HG03097 (cell line): ENCODE results near the gene SCFD2.
"Not testable (repeated sequence)": the region's sequence is repeated elsewhere in the genome, so short reads cannot be mapped to it uniquely, and the experiment has no call there.

ENCODE experiments used
- ATAC-seq: cut with Tn5 transposase; IDR thresholded peaks from one replicate; pipeline ENCODE4 v1.9.1; 2021; ENCODE audit not compliant: unreplicated experiment, low FRiP score

Gene SCFD2

GRCh38 chr4:53267026-53267425, 98.8 kb downstream of the SCFD2 start:
- ATAC-seq, result no peak

GRCh38 chr4:53255986-53256385, 109.9 kb downstream of the SCFD2 start:
- ATAC-seq, result not testable (repeated sequence)

- ATAC-seq, result no peak
Measured at GRCh38 chr4:53240573-53240972, 125.3 kb downstream of the SCFD2 start.

DNA sequence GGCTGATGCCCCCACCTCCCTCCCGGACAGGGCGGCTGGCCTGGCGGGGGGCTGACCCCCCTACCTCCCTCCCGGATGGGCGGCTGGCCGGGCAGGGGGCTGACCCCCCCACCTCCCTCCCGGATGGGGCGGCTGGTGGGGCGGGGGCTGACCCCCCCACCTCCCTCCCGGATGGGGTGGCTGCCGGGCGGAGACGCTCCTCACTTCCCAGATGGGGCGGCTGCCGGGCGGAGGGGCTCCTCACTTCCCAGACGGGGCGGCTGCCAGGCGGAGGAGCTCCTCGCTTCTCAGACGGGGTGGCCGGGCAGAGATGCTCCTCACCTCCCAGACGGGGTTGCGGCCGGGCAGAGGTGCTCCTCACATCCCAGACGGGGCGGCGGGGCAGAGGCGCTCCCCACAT, 127.5 kb downstream of the SCFD2 start:
- ATAC-seq, result not testable (repeated sequence)

GRCh38 chr4:53237811-53238210, 128.1 kb downstream of the SCFD2 start:
- not testable (repeated sequence) for ATAC-seq

DNA sequence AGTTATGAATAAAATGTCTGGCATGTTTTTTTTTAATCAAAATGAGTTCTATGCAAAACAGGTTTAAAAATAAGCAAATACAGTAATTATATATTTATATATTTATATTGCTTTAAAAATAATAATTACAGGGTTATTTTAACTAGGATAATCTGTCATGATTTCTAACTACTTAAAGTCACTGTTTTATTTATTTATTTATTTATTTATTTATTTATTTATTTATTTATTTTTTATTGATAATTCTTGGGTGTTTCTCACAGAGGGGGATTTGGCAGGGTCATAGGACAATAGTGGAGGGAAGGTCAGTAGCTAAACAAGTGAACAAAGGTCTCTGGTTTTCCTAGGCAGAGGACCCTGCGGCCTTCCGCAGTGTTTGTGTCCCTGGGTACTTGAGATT, 129.2 kb downstream of the SCFD2 start:
- not testable (repeated sequence) for ATAC-seq

DNA sequence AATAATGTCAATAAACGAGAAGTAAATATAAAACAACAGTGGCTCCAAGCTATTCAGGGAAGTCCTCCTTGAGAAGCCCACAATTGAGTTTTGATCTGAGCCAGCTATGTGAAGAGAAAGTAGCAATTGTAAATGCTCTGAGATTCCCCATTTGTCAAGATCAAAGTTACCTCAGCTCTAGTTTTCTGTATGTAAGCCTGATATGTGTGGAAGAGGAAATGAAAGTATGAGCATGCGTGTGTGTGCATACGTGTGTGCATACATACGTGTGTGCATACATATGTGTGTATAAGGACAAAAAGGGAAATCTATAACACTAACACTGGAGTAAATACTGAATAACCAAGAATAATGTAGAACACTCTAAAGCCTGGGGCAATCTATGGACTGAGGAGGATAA, 130.3 kb downstream of the SCFD2 start:
- ATAC-seq, result no peak

DNA sequence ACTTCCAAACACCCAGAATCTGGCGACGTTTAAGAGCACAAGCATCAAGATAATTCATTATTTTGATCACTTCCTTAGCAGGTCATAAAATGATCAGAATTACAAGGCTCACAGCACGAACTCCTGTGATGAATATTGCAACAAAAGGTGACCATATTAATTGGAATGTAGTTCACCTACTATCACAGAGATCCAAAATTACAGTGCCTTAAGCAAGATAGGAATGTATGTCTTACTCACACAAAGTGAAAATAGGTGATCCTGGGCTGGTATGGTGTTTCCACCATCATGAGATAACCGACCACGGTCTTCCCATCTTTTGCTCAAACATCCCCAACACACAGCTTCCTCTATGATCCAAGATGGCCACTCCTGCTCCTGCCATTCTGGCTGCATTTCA, 131.2 kb downstream of the SCFD2 start:
- ATAC-seq, result no peak

GRCh38 chr4:53234111-53234510, 131.8 kb downstream of the SCFD2 start:
- ATAC-seq, result no peak

- ATAC-seq, result no peak
Measured at GRCh38 chr4:53233114-53233795, 132.6 kb downstream of the SCFD2 start.

DNA sequence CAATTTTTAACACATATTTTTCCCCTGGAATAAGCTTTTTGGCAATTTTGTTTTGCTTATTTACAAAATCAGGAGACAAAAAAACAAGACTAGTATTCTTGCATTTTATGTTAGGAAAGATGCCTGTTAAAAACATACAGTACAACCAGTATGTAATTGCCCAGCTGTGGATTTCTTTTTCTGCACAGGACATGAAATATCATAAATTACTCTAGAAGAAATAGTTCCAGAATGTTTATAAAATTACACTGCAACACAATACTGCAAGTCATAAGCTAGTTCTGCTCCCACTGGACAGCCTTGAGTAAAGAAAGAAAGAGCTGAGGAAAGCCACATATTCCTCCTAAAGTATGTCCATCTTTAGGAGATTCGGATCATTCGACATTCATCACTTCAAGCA, 133.5 kb downstream of the SCFD2 start:
- no peak for ATAC-seq

- ATAC-seq, result no peak
Measured at GRCh38 chr4:53228036-53228435, 137.8 kb downstream of the SCFD2 start.

DNA sequence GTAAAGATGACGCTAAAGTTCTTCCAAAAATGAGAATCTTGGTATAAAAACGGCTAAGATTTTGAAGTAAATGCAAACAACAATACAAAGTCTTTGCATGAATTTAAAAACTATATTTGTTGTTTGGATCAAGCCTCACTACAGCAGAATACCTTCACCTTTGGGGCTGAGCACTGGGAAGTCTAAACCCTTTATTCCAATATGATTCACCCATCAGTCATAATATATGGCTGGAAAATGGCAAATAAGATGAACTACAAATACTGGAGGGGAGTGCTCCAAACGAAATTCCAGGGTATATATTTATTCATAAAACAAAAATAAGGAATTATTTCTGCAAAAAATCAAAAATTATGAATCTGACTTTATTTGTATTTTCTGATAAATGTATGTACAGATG, 138.4 kb downstream of the SCFD2 start:
- ATAC-seq, result no peak

DNA sequence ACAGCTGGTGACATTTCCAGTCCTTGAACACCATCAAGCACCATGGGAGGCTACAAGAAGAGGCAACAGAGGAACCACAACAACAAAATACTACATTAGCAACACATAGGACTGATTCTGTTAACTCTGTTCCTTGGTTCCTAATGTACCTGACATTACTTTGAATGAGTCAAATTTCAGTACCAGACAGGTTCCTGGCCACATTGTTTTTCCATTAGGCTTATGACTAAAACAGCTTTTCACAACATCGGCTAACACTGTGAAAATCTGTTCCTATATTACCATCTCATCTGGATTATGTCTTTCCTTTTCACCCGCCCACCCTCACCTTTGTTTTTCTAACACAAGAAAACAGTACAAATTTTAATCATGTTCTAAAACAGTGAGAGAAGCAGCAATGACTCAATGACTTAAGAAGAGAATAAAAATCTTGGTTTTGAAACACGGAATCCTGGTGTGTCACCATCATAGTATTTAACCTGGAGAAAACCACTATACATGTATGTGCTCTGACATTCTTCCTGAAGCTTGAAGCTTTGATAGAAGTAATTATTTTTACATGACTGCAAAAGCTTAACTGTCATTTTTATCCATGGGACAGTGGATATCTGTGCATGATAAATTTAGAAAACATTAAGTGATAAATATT, 143.9 kb downstream of the SCFD2 start:
- ATAC-seq, result no peak

DNA sequence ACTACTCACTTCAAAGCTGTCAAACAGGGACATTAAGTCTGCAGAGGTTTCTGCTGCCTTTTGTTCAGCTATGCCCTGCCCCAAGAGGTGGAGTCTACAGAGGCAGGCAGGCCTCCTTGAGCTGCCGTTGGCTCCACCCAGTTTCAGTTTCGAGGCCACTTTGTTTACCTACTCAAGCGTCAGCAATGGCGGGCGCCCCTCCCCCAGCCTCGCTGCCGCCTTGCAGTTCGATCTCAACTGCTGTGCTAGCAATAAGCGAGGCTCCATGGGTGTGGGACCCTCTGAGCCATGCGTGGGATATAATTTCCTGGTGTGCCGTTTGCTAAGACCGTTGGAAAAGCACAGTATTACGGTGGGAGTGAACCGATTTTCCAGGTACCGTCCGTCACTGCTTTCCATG, 146.7 kb downstream of the SCFD2 start:
- not testable (repeated sequence) for ATAC-seq

GRCh38 chr4:53208753-53209152, 157.1 kb downstream of the SCFD2 start:
- ATAC-seq, result no peak

GRCh38 chr4:53205970-53206369, 159.9 kb downstream of the SCFD2 start:
- ATAC-seq, result no peak

DNA sequence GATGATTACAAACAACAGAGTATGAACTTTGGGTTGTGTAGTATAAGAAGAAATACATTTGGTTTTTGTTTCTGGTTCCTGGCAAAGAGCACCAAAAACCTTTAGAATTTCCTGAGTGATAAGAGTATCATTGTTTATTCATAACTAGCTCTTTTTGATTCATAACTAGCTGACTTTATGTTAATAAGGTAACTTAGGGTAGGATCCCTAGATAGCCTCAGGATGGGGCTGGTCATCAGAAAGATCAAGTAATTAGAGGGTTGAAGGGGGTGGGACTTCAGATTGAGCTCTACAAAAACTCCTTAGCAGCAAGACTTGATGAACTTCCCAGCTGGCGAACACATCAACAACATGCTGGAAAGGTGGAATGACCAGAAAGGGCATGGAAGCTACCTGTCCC, 166.5 kb downstream of the SCFD2 start:
- no peak for ATAC-seq

GRCh38 chr4:53197772-53198142, 168.1 kb downstream of the SCFD2 start:
- ATAC-seq, result no peak

- ATAC-seq, result no peak
Measured at GRCh38 chr4:53196882-53197771, 168.7 kb downstream of the SCFD2 start.

DNA sequence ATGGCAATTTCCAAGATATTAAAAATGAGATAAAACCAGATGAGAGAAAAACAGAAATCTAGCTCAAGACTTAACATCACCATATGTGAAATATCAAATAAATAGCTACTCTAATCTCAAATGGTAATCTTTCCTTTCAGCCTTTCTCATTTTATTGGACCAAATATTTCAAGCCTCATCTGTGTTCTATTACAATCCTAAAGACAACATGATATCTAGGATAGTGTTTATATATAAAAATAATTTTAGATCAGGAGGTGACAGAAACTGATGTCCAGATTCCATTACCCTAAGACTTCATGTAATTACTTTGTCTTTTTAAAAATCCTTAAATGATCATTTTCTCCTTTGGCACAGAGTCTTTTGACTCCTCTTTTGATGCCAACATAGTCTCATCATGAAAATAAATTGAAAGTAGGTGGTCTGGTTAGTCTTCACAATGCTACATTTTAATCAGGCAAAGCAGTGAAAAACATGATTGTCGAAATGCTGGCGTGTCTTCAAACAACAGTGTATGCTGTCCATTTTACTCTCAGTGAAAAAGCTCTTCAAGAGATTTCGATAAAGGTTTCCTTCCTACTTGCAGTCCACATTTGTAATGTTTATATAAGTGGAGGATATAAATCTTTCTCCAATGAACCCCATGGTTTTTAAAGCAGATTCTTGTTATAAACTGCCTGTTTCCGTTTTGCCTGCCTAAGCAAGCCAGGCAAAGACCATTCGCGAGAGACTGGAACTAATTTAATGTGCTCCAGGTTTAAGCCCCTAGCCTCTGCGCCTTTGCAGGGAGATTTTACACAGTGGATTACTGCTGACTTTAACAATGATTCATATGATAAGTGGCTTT, 169.8 kb downstream of the SCFD2 start:
- ATAC-seq, result no peak
